SKM-1 (cell line): ENCODE measurements around the gene DHRS4.

Source experiments
- DNase-seq: peaks from one replicate; lab custom pipeline; 2025; ENCODE audit not compliant: unreplicated experiment; lab: John Stamatoyannopoulos, UW

The DHRS4 gene

DNA sequence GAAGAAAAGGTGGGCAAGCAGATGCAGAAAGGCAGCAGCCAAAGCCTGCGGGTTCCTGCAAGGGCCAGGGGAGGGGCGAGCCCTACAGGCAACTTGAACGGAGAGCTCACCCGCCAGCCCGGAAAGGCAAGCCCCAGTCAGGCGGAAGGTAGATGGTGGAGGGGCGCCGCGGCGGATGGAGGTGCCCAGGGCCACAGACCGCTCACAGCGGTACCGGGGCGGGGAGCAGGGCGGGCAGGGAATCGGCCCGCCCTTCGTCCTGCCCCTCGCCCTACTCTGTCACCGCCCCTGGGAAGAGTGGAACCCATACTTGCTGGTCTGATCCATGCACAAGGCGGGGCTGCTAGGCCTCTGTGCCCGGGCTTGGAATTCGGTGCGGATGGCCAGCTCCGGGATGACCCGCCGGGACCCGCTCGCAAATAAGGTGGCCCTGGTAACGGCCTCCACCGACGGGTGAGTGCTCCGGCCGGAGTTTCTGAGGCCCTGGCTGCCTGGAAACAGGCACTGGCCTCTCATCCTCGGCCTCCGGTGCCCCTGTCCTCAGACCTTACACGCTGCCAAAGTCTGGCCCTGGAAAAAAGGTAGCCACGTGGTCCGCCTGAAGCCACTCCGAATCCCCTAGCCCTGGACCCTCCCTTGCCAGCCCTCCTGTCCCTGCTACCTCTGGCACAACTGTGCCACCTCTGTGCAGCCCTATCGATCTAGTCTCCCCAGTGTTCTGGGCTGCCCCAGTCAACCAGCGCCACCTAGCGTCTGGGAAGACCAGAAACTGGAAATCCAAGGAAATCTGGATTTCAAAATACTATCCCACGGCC is at the start of gene DHRS4:
DHRS4 (plus strand) TSS at position 307 of the 815 bp plus-strand sequence; CDS start at position 326, 19 bp downstream.
- DNase-seq, result peak; percentile 15

DNA sequence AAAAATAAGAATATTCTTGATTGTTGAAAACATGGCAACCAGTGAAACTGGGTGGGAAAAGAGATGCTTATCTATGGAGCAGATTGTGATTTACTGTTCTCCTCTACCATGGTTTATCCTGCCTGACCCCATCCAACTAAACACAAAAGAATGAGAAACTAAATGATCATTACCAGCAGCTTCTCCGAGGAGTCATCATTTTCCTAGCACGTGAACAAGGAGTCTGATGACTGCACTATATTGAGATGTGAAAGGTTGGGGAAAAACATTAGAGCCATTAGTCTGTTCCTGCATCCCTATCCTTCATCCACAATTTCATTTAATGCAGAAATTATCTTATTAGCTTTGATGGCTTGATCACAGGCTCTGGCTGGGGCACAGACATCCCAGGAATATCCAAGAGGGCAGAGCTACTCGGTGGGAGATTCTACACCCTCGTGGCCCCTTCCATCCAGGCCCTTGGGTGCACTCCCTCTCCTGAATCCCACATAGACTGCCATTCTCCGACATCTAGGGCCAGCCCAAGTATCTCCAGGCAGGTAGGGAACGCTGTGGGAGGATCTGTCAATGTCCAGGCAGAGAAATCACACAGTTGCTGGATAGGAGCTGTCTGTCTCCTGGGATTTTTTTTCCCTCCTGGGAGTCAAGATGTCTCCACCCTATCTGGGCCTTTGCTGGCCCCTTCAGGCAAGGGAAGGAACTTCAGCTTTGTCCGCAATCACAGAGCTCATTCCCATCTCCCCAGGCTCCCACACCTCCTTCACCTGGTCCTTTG is 43.3 kb upstream of the DHRS4 start:
- DNase-seq, result no peak

DNA sequence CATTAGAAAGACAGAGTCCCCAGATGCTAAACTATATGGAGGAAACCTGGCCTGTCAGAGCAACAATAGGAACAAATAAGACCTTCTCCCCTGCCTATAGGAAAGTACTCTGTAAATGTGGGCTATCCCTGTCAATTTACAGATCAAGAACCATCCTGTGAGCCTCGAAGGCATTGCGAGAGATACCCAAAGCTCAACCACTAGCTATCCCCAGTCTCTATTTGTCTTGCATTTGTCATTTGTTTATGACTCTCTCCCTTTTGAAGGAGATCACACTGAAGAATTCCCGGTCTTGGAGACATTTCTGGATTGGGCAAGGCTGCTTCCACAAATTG is 42.7 kb upstream of the DHRS4 start:
- no peak for DNase-seq

DNA sequence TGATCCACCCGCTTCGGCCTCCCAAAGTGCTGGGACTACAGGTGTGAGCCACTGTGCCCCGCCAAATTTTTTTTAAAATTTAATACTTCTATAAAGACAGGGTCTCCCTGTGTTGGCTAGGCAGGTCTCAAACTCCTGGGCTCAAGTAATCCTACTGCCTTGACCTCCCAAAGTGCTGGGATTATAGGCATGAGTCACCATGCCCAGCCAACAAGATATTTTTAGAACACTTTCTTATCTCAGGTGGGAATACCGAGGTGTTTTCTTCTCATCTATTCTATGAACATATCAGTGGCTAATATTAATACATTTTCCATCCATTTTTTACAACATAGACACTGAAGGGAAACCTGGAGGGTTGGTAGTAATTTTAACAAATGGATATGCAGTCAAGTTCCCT is 38.0 kb upstream of the DHRS4 start:
- DNase-seq, result no peak

DNA sequence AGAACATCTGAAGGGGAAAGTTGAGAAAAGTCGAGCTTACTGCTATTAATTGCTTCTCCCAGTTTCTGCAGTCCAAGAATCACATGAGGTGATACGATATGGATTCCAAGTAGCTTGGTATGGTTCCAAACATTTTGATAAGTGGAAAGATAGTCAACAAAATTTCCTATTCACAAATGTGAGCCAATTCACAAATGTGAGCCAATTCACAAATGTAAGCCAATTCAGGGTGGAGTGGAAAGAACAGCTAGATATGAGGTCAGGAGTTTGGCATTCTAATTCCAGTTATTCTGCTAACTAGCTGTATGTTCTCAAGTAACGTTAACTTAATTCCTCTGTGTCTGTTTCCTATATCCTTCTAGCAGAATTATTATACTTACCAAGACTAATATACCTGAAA is 37.6 kb upstream of the DHRS4 start:
- no peak for DNase-seq

DNA sequence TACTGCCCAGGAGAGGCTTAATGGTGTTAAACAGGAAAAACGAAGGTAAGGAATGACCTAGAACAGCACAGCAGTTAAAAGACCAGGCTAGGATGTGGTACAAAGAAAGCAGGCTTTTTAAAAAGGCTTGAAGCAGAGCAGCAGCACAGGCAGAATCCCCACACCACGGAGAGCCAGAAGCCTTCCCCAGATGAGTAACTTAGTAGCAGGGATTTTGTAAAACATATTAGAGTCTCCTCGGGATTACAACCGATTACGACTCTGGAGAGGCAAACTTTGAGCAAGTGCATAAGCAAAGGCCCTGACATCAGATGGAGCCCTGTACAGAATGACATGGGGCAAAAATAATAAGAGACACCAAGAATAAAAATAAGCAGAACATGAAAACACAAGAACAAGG is 37.1 kb upstream of the DHRS4 start:
- no peak for DNase-seq

DNA sequence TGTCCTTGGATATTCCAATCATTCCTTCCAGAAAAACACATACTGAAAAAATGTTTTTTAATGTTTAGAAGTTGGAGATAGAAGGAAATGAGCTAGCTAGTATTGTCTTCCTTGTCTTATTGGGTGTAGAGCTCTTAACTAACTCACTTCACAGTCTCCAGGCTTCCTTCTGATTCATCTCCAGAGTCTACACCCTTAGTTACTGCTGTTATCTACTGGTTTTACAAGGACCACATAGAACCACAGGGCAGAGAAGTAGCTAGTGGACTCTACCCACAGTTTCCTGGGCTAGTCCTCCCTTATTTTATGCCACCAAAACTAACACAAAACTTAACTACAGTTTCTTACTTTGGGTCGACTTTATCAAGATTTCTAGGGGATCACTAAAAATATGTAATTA is 31.0 kb upstream of the DHRS4 start:
- DNase-seq, result no peak

DNA sequence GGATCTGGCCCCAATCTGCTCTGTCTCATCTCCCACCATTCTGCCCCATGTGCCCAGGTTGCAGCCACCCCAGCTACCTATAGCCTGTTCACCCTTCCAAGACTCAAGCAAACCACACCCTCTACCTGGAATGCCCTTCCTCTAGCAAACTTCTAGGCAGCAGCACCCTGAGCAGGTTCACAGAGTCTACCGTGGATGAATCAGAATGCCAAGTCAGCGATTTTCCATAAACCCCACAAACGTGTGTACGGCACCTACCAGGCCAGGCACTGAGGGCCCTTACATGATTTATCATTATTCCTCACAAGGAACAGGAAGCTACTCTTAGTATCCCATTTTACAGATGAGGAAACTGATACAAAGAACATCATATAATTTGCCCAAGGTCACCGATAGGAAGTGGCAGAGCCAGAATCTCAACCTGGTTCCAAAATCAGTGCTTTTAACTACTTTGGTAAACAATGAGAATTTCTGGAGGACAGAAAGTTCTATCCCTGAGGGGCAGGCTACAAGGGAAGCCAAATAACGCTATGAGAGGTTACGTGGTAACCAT is 28.0 kb upstream of the DHRS4 start:
- no peak for DNase-seq

DNA sequence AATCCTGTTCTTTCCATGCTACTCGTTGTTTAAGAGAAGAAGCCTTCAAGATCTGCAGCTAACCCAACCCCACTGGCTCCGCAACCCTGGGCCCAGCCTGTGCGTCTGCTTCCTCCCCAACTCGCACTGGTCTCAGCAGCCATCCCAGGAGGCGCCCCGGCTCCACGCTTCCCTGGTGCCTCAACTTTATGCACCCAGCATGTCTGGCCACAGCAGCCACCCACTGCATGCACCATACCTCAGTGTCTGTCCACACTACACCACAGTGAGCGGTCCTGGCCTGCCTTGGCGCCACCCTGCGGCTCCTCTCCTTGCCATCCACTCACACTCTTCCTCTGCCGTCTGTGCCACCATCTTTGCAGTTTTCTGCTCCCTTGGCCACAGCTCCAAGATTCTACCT is 27.0 kb upstream of the DHRS4 start:
- DNase-seq, result no peak

DNA sequence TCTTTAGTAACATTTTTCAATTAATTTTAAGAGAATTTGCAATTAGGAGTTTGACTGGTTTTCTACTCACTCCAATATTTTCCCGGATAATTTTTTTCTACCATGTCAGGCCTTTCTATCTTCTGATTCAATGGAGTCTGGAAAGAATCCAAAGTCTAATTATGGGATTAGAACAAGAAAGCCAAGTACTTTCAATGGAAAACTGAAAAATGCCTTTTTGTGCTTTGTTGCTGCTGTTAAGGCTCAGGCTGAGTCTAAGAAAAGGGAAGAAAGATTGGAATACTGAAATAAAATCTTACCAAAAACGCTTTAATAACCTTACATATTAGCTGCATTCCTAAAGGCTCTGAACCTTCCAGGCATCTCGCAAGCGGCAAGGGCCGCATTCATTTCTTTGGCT is 24.4 kb upstream of the DHRS4 start:
- no peak for DNase-seq

DNA sequence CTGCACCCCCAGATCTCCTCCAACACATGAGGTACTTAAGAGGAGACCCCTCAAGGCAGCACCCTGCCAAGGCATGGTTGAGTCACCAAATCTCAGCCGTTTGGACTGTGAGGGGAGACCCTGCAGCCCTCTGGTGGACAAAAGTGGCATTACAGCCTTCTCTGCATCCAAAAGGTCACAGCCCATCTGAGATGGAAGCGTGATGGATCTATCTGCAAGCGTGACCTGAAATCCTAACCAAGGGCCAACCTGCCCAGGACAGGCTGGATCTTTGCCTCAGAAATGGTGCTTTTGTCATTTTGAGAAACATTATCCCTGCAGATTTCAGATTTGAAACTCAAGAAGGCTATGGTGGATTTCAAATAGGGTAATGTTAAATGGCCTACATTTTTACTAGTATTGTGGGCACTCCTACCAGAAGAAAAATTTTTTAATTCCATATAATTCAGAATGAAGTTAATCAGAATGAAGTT is 23.7 kb upstream of the DHRS4 start:
- DNase-seq, result no peak

DNA sequence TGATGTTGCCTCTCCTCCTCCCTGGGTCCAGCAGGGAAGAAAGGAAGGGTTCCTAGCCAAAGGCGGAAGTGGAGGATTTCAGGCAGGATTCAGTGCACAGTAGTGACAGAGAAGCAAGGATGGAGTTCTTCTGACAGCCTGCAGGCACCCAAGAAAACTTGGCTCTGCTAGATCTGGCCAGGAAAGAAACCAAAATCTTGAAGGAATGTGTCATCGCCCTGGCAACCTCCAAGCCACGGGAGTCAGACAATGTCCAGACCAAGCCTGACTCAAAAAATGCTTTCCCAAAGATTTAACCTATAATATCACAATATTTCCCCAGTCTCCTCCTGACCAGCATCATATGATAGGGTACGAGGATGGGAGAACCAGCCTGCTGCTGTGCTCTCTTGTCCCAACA is 22.8 kb upstream of the DHRS4 start:
- DNase-seq, result no peak

DNA sequence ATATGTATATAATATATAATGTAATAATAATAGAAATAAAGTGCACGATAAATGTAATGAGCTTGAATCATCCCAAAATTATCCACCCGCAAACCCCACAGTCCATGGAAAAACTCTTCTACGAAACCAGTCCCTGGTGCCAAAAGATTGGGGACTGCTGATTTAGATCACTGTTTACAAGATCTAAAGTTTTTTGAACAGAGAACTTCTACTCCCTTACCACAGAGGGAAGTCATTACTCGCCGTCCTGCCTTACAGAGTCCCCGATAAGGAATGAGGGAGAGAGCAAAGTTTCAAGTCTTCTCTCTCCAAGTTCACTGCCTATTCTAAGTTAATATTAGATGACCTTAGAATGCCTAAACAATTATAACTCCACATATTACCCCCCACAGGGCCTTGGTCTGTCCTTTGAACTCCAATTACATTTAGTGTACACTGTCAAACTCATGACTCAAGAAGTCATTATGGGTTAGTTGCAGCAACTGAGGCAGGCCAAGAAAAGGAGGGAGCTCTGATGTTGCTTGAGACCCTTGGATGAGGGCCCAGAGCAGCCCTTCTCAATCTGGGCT is 21.8 kb upstream of the DHRS4 start:
- no peak for DNase-seq

DNA sequence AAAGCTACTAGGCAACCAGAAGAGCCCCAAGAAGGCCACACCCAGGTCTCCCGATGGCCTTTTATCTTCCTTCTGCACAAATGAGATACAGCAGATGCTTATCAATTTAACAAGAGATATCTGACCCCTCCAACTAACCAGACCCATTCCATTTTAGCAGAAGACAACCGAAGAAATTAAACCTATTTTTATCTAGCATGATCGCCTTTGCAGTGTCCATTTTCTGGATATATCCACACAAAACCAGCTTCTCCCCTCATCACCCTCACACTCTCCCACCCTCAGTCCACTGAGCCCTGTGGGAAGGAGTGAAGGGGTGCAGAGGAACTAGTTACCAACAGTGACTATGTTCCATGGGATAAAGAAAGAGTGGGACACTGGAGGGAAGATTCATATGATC is 20.9 kb upstream of the DHRS4 start:
- no peak for DNase-seq

DNA sequence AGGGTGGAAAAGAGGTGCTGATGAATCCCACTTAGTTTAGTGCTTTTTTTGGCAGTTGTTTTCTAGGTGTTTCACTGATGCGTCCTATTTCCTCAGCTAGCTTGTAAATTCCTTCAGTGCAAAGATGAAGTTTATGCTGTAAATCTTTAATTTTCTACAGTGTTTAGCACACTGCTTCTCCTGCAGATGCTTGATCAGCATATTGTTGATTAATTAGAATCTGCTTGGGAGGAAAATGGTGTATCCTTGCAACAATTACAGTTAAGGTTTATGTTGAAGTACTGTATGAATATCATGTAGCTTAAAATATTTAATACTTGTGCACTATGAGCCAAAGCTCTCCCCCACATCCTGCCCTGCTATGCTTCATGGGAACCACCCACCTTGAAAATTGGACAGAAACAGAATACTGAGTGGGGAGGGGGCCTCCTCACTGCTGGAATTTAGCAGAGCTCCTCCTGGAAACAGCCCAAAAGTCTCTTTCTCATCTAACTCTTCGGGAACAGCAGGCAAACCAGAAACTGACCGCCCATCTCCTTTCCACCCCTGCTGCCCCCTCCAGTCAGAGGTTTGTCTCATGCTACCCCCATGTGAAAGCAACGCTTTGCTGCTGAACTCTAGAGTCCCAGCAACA is 20.3 kb upstream of the DHRS4 start:
- no peak for DNase-seq

DNA sequence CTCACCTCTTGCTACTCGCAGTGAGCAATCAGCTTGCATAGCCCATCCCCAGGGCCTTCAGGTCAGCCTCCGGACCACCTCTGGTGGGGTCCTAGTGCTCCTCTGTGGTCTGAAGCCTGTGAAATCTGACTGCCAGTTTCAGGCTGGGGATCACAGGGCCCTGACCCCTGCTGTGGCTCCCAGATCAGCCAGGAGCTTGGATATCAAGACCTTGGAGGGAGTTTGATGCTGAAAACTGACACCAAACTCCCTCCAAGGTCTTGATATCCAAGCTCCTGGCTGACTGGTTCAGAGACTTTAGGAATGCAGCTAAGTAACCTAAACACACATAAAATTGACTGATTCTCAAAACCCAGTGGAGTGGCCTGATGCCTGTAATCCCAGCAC is 19.8 kb upstream of the DHRS4 start:
- no peak for DNase-seq

DNA sequence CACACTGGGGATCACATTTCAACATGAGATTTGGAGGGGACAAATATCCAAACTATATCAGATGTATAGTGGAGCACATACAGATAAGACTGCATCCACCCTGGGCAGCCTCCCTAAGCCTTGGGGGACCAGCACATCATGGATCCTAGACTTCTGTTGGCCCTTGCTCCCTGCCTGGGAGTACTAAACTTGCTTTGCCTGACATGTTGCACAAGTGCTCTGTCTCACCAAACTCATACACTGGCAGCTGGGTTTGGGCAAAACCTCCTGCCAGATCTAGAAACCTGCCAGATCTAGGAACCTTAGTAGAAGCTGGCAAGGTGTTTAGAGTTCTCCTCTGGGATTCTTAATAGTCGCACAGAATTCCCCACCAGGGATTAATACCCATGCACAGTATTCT is 18.4 kb upstream of the DHRS4 start:
- no peak for DNase-seq

DNA sequence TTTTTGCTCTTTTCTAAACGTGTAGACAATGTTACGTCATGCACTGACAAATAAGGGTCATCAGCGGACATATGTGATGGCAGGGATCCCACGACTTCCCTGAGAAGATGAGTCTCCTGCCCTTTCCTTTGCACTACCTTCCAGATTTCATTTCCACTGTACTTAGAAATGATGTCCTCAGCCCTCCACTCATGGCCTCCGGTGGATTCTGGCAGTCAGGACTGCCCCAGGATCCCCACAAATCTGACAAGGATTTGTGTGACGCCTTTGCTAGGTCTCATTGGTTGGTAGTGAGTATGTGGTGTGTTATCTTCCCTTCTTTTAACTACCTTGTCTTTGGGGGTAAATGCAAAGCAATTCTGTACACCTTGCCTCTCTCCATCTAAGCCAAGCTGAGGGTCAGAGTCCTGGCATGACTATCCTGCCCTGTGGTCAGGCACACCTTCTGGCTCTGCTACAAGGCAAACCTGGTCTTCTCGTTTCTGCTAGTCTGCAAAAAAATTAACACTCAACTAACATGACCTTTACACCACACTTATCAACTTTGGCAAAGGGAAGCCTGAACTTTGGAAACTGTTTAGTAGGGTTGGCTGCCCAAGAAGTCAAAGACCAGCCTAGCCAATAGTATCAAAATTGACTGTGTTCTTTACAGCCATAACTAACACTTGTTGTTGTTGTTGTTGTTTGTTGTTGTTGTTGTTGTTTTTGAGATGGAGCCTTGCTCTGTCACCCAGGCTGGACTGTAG is 17.3 kb upstream of the DHRS4 start:
- DNase-seq, result no peak

DNA sequence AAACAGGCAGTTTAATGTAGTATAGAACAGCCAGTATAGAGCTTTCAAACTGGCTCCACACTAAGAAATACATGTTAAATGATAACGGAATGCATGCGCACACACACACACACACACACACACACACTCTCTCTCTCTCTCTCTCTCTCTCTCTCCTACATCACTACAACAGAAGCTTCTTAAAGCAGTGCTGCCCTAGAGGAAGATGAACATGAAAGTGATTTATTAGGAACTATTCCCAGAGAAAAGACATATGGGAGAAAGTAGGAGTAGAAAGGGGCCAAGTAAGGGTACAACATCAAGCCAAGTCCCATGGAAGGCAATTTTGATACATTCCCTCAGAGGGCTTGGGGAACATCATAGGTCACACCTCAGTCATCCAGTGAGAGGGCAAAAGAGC is 16.4 kb upstream of the DHRS4 start:
- no peak for DNase-seq

DNA sequence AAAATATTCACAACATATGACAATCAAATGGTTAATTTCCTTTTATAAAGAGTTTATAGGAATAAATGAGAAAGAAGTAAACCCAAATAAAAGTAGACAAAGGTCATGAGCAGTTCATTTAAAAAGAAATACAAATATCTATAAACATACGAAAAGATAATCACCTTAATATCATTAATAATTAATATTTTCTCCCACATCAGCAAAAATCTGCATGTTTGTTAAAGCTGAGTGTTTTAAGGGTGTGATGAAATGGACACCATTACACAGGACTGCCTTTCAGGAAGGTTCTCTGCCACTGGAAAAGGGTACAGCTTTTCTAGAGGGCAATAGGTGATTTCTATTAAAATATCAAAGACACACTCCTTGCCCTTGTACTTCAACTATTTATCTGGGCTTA is 14.7 kb upstream of the DHRS4 start:
- no peak for DNase-seq
